SK-N-SH (cell line): ENCODE data around the gene JAZF1.

ENCODE experiments used
- CTCF ChIP-seq: fragments of 200-600 bp; sonication (generic); IDR thresholded peaks from 2 replicates; pipeline ENCODE4 v1.6.1; 2017; ENCODE audit warnings: antibody characterized with exemption, mild to moderate bottlenecking, moderate library complexity
- EP300 ChIP-seq, 2 experiments: IDR thresholded peaks; 2 replicates each; pipeline versions ENCODE4 v1.4.0 to v1.6.1; 2012; ENCODE audit warnings: borderline replicate concordance in 1 of 2, low read depth in 1 of 2, low read length in 1 of 2
- FOXJ3 ChIP-seq: sonication (generic); formaldehyde crosslinking; IDR thresholded peaks from 2 replicates; pipeline ENCODE4 v1.5.1; 2020; ENCODE audit warnings: mild to moderate bottlenecking, missing genetic modification reagents
- GABPA ChIP-seq: IDR thresholded peaks from 2 replicates; pipeline ENCODE4 v1.4.0; 2012; ENCODE audit warnings: low read depth, mild to moderate bottlenecking
- GATA2 ChIP-seq: sonication (generic); formaldehyde crosslinking; IDR thresholded peaks from 2 replicates; pipeline ENCODE4 v1.5.0; 2020; ENCODE audit warnings: mild to moderate bottlenecking, missing genetic modification reagents
- NFIC ChIP-seq: IDR thresholded peaks from 2 replicates; pipeline ENCODE4 v1.4.0; 2012; ENCODE audit warnings: borderline replicate concordance
- PBX3 ChIP-seq: IDR thresholded peaks from 2 replicates; pipeline ENCODE4; 2012
- POLR2AphosphoS5 ChIP-seq: IDR thresholded peaks from 2 replicates; pipeline ENCODE4 v1.6.1; 2012; ENCODE audit warnings: low read depth, low read length
- RAD21 ChIP-seq: IDR thresholded peaks from 2 replicates; pipeline ENCODE4 v1.6.1; 2012; ENCODE audit warnings: mild to moderate bottlenecking, low read length
- RXRA ChIP-seq: IDR thresholded peaks from 2 replicates; pipeline ENCODE4 v1.4.0; 2012; ENCODE audit warnings: low read depth, mild to moderate bottlenecking, borderline replicate concordance
- SIN3A ChIP-seq: IDR thresholded peaks from 2 replicates; pipeline ENCODE4 v1.6.1; 2012; ENCODE audit warnings: low read depth, mild to moderate bottlenecking, low read length, moderate library complexity, borderline replicate concordance
- YY1 ChIP-seq: IDR thresholded peaks from 2 replicates; pipeline ENCODE4 v1.4.0; 2012; ENCODE audit warnings: low read depth, mild to moderate bottlenecking

- TF ChIP-seq GATA2 (CRISPR knock-in tag): no peak
- TF ChIP-seq CTCF: no peak
- no peak for TF ChIP-seq YY1
- TF ChIP-seq POLR2AphosphoS5: no peak
- TF ChIP-seq NFIC: no peak
- no peak for TF ChIP-seq RXRA
- TF ChIP-seq EP300 (IDR thresholded peaks at IDR 0.05; ENCODE audit: borderline replicate concordance in 1 of 2, low read depth in 1 of 2, low read length in 1 of 2): no peak
- no peak for TF ChIP-seq GABPA
- TF ChIP-seq FOXJ3 (CRISPR knock-in tag): no peak
- TF ChIP-seq SIN3A: no peak
- no peak for TF ChIP-seq PBX3
- TF ChIP-seq RAD21: no peak
These were observed 172.4 kb downstream of the JAZF1 start for GRCh38 chr7:28008171-28008570.
